AG04449 (cell line): ENCODE measurements around the gene TRA2B.

ENCODE experiments used
- CTCF ChIA-PET: fragments of 350-600 bp; formaldehyde crosslinking; extraction: SDS; loops from one replicate; lab custom pipeline; 2021; ENCODE audit warnings: antibody characterized with exemption; lab: Yijun Ruan, JAX
- POLR2A ChIA-PET: fragments of 400-600, 350-600 bp; formaldehyde crosslinking; extraction: SDS; loops from one replicate; lab custom pipeline; 2020; ENCODE audit warnings: antibody characterized with exemption, inconsistent platforms; lab: Yijun Ruan, JAX
- DNase-seq: peaks from one replicate; pipeline ENCODE4 v3.0.0-alpha.2; 2010; ENCODE audit warnings: low read depth, low spot score
- H3K4me3 ChIP-seq: 2 replicates; pipeline ENCODE4 v1.5.1; 2011; ENCODE audit warnings: low read depth, mild to moderate bottlenecking, control low read depth, low read length
- CTCF ChIP-seq: IDR thresholded peaks from one replicate; pipeline ENCODE4 v1.5.1; 2011; ENCODE audit warnings: mild to moderate bottlenecking, moderate library complexity, low read length, control low read depth, inconsistent platforms; ENCODE audit not compliant: insufficient read depth; ENCODE audit errors: missing control alignments

Gene TRA2B

GRCh38 chr3:185927501-185928200, 10.2 kb downstream of the TRA2B start:
- no peak for DNase-seq
- TF ChIP-seq CTCF: no peak
- ChIA-PET POLR2A (interaction anchor here (1.3 kb wide), 1 partner anchor 20 kb away, joined by 4 read pairs; no protein-coding TSS in a partner anchor), CTCF (interaction anchor here (0.8 to 4.7 kb wide), 6 partner anchors 8 to 267 kb away, joined by 3 to 29 read pairs (median 12); no protein-coding TSS in a partner anchor)
- H3K4me3 ChIP-seq: no peak overlapping the region

GRCh38 chr3:185926445-185926844, 11.4 kb downstream of the TRA2B start:
- ChIA-PET POLR2A (no interaction called here), CTCF (interaction anchor here (3.0 to 4.7 kb wide), 4 partner anchors 12 to 266 kb away, joined by 11 to 29 read pairs (median 17); no protein-coding TSS in a partner anchor)
- DNase-seq: no peak
- no peak for TF ChIP-seq CTCF
- H3K4me3 ChIP-seq: no peak overlapping the region

- H3K4me3 ChIP-seq: no peak overlapping the region
- no peak for DNase-seq
- no peak for TF ChIP-seq CTCF
- CTCF ChIA-PET: interaction anchor here (1.0 to 5.4 kb wide), 5 partner anchors 11 to 265 kb away, joined by 3 to 36 read pairs (median 7); no protein-coding TSS in a partner anchor
- POLR2A ChIA-PET: interaction anchor here (1.0 kb wide), 1 partner anchor 14 kb away, joined by 4 read pairs; no protein-coding TSS in a partner anchor
These were observed 12.5 kb downstream of the TRA2B start for GRCh38 chr3:185925353-185925752.

- POLR2A ChIA-PET: interaction anchor here (0.5 to 1.0 kb wide), 2 partner anchors 13 to 48 kb away, joined by 3 read pairs; no protein-coding TSS in a partner anchor
- no peak overlapping the region for H3K4me3 ChIP-seq
- CTCF ChIA-PET: interaction anchor here (1.2 to 5.4 kb wide), 5 partner anchors 12 to 264 kb away, joined by 3 to 36 read pairs (median 7); no protein-coding TSS in a partner anchor
- no peak for TF ChIP-seq CTCF
- DNase-seq: no peak
These were observed 13.4 kb downstream of the TRA2B start for GRCh38 chr3:185924375-185924774.

- no peak for TF ChIP-seq CTCF
- CTCF ChIA-PET: interaction anchor here (1.5 to 5.4 kb wide), 3 partner anchors 11 to 260 kb away, joined by 3 to 36 read pairs (median 12); no protein-coding TSS in a partner anchor
- POLR2A ChIA-PET: no interaction called here
- no peak for DNase-seq
- H3K4me3 ChIP-seq: no peak overlapping the region
These were observed 17.6 kb downstream of the TRA2B start for GRCh38 chr3:185920184-185920583.
